Kidney epithelial cell (primary cell): ENCODE measurements around the gene TCF7L2. TPM values are rescaled to one million over a fixed set of nuclear protein-coding genes. Genes with fewer than 3 reads are reported as not detected.
A peak's percentile ranks its signal among the peaks of the same experiment; 100 is the strongest.

Experiments
- DNase-seq: peaks from one replicate; pipeline ENCODE4 v3.0.0-alpha.2; 2010; ENCODE audit warnings: low read depth
- H3K27me3 ChIP-seq: 2 replicates; pipeline ENCODE4 v1.6.0; 2011; ENCODE audit warnings: low read length; ENCODE audit not compliant: control insufficient read depth, insufficient read depth
- H3K36me3 ChIP-seq: 2 replicates; pipeline ENCODE4 v1.5.1; 2011; ENCODE audit warnings: low read length; ENCODE audit not compliant: control insufficient read depth, insufficient read depth
- H3K4me3 ChIP-seq: 2 replicates; pipeline ENCODE4 v1.5.1; 2011; ENCODE audit warnings: low read depth, mild to moderate bottlenecking, control low read depth, low read length
- CTCF ChIP-seq: IDR thresholded peaks from 2 replicates; pipeline ENCODE4 v1.5.1; 2011; ENCODE audit warnings: mild to moderate bottlenecking, moderate library complexity, low read length, control low read depth, inconsistent platforms; ENCODE audit not compliant: insufficient read depth, poor library complexity, severe bottlenecking
- total RNA-seq: library from RNA; depleted of rRNA; stranded (reverse); fragments of >200 nt; gene quantifications from 2 replicates; pipeline ENCODE4 v1.2.3, GENCODE V29; 2015

TCF7L2 gene
- total RNA-seq, 1 donor from 2014 or later: 3.4 TPM

GRCh38 chr10:112953174-112954159 lies 3.4 kb downstream of the TCF7L2 start:
- TF ChIP-seq CTCF: no peak
- H3K27me3 ChIP-seq: no peaks in the 10 kb centered on the region
- DNase-seq: no peak
- no peaks in the 10 kb centered on the region for H3K36me3 ChIP-seq
- H3K4me3 ChIP-seq: peak overlapping the region; percentile 79

GRCh38 chr10:112954974-112955581 lies 5.0 kb downstream of the TCF7L2 start:
- H3K4me3 ChIP-seq: peak overlapping the region; percentile 1
- TF ChIP-seq CTCF: no peak
- no peak for DNase-seq
- no peaks in the 10 kb centered on the region for H3K36me3 ChIP-seq
- no peaks in the 10 kb centered on the region for H3K27me3 ChIP-seq

GRCh38 chr10:112955582-112956421 lies 5.8 kb downstream of the TCF7L2 start:
- H3K4me3 ChIP-seq: peak overlapping the region; percentile 1
- no peak for TF ChIP-seq CTCF
- no peaks in the 10 kb centered on the region for H3K36me3 ChIP-seq
- DNase-seq: no peak
- H3K27me3 ChIP-seq: no peaks in the 10 kb centered on the region

GRCh38 chr10:112956631-112957350 lies 6.7 kb downstream of the TCF7L2 start:
- no peak for TF ChIP-seq CTCF
- Histone ChIP-seq H3K4me3 (no peak overlapping the region), H3K27me3 (no peaks in the 10 kb centered on the region), H3K36me3 (no peaks in the 10 kb centered on the region)
- no peak for DNase-seq

- no peak for DNase-seq
- TF ChIP-seq CTCF: no peak
- Histone ChIP-seq H3K36me3 (no peaks in the 10 kb centered on the region), H3K27me3 (no peaks in the 10 kb centered on the region), H3K4me3 (no peak overlapping the region)
Observed at GRCh38 chr10:112957640-112958092, 7.6 kb downstream of the TCF7L2 start.
